PFSK-1 (cell line): ENCODE results near the gene ITPA.

Experiments used
- FOXP2 ChIP-seq: optimal IDR thresholded peaks from 2 replicates; pipeline ENCODE3; 2011; ENCODE audit warnings: borderline replicate concordance, control low read depth, inconsistent platforms; ENCODE audit not compliant: insufficient read depth; ENCODE audit errors: extremely low read length, extremely low read depth
- POLR2AphosphoS5 ChIP-seq: IDR thresholded peaks from 2 replicates; pipeline ENCODE4 v1.6.1; 2012; ENCODE audit warnings: low read depth, mild to moderate bottlenecking, control low read depth, low read length, moderate library complexity
- SIN3A ChIP-seq: IDR thresholded peaks from 2 replicates; pipeline ENCODE4 v1.6.1; 2012; ENCODE audit warnings: mild to moderate bottlenecking, low read length, moderate library complexity, borderline replicate concordance; ENCODE audit not compliant: insufficient read depth
- TAF1 ChIP-seq: IDR thresholded peaks from 2 replicates; pipeline ENCODE4 v1.6.1; 2012; ENCODE audit warnings: low read length, control low read depth, borderline replicate concordance; ENCODE audit not compliant: insufficient read depth
- TF ChIP-seq, protein P1 (sequence below), 2 experiments: IDR thresholded peaks; 2 replicates each; pipeline versions ENCODE4 v1.6.1 to v1.8.0; 2011 to 2012; ENCODE audit warnings: low read depth in 2 of 2, low read length in 2 of 2, control low read depth in 1 of 2, inconsistent platforms in 1 of 2, mild to moderate bottlenecking in 1 of 2, moderate library complexity in 1 of 2; ENCODE audit not compliant: insufficient read depth in 1 of 2

- TF ChIP-seq POLR2AphosphoS5 = no peak
- TF ChIP-seq, protein P1, sequence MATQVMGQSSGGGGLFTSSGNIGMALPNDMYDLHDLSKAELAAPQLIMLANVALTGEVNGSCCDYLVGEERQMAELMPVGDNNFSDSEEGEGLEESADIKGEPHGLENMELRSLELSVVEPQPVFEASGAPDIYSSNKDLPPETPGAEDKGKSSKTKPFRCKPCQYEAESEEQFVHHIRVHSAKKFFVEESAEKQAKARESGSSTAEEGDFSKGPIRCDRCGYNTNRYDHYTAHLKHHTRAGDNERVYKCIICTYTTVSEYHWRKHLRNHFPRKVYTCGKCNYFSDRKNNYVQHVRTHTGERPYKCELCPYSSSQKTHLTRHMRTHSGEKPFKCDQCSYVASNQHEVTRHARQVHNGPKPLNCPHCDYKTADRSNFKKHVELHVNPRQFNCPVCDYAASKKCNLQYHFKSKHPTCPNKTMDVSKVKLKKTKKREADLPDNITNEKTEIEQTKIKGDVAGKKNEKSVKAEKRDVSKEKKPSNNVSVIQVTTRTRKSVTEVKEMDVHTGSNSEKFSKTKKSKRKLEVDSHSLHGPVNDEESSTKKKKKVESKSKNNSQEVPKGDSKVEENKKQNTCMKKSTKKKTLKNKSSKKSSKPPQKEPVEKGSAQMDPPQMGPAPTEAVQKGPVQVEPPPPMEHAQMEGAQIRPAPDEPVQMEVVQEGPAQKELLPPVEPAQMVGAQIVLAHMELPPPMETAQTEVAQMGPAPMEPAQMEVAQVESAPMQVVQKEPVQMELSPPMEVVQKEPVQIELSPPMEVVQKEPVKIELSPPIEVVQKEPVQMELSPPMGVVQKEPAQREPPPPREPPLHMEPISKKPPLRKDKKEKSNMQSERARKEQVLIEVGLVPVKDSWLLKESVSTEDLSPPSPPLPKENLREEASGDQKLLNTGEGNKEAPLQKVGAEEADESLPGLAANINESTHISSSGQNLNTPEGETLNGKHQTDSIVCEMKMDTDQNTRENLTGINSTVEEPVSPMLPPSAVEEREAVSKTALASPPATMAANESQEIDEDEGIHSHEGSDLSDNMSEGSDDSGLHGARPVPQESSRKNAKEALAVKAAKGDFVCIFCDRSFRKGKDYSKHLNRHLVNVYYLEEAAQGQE (IDR thresholded peaks at IDR 0.05; ENCODE audit: insufficient read depth in 1 of 2, low read depth in 2 of 2, low read length in 2 of 2) = no peak
- no peak for TF ChIP-seq TAF1
- TF ChIP-seq SIN3A = no peak
- no peak for TF ChIP-seq FOXP2
Measured at GRCh38 chr20:3183896-3184612, 25.2 kb upstream of the ITPA start.
